Keratinocyte (primary cell): ENCODE measurements around the gene SEL1L3. TPM values are rescaled to one million over a fixed set of nuclear protein-coding genes. Genes with fewer than 3 reads are reported as not detected.

Experiments
- DNase-seq: peaks from one replicate; pipeline ENCODE4 v3.0.0-alpha.2; 2011; ENCODE audit warnings: low read depth, missing footprints, low spot score
- FAIRE-seq: peaks from 2 replicates; lab custom pipeline; 2011; peaks lifted over from hg19 to GRCh38; lab: Jason Lieb, UNC
- H2AFZ ChIP-seq: 2 replicates; pipeline ENCODE4 v1.6.0; 2012; ENCODE audit warnings: low read length, control low read depth, inconsistent platforms; ENCODE audit not compliant: control insufficient read depth
- H3K27ac ChIP-seq: 2 replicates; pipeline ENCODE4 v1.5.1; 2011; ENCODE audit warnings: low read length; ENCODE audit not compliant: control insufficient read depth, insufficient read depth
- H3K27me3 ChIP-seq: 3 replicates; pipeline ENCODE4 v1.6.0; 2011; ENCODE audit warnings: low read length; ENCODE audit not compliant: control insufficient read depth, insufficient read depth; ENCODE audit errors: extremely low read depth
- H3K36me3 ChIP-seq, 2 experiments: 2 replicates in 1 of 2; 3 replicates in 1 of 2; pipeline ENCODE4 v1.5.1; 2011; ENCODE audit warnings: low read length in 2 of 2, mild to moderate bottlenecking in 1 of 2; ENCODE audit not compliant: control insufficient read depth in 2 of 2, insufficient read depth in 2 of 2; ENCODE audit errors: extremely low read depth in 1 of 2
- H3K4me1 ChIP-seq: 3 replicates; pipeline ENCODE4 v1.5.1; 2011; ENCODE audit warnings: low read length; ENCODE audit not compliant: control insufficient read depth, insufficient read depth; ENCODE audit errors: extremely low read depth
- H3K4me2 ChIP-seq: 3 replicates; pipeline ENCODE4 v1.6.0; 2011; ENCODE audit warnings: low read depth, low read length; ENCODE audit not compliant: control insufficient read depth, insufficient read depth; ENCODE audit errors: extremely low read depth
- H3K4me3 ChIP-seq, 3 experiments: fragments of 200-600 bp in 1 of 3; sonication (generic) in 1 of 3; 2 replicates in 2 of 3; 3 replicates in 1 of 3; pipeline ENCODE4 v1.5.1; 2011 to 2016; ENCODE audit warnings: low read length in 3 of 3, mild to moderate bottlenecking in 3 of 3, control low read depth in 2 of 3, inconsistent platforms in 1 of 3, low read depth in 1 of 3, mixed read lengths in 1 of 3, mixed run types in 1 of 3, moderate library complexity in 1 of 3; ENCODE audit not compliant: control insufficient read depth in 2 of 3, insufficient read depth in 2 of 3; ENCODE audit errors: extremely low read depth in 1 of 3
- H3K79me2 ChIP-seq: 2 replicates; pipeline ENCODE4 v1.6.0; 2012; ENCODE audit warnings: low read length; ENCODE audit not compliant: control insufficient read depth, insufficient read depth
- H3K9ac ChIP-seq: 3 replicates; pipeline ENCODE4 v1.6.0; 2011; ENCODE audit warnings: low read length; ENCODE audit not compliant: control insufficient read depth, insufficient read depth; ENCODE audit errors: extremely low read depth
- H3K9me1 ChIP-seq: 3 replicates; pipeline ENCODE4 v1.6.0; 2011; ENCODE audit warnings: low read length; ENCODE audit not compliant: control insufficient read depth, insufficient read depth; ENCODE audit errors: extremely low read depth
- H3K9me3 ChIP-seq: 2 replicates; pipeline ENCODE4 v1.5.1; 2012; ENCODE audit warnings: low read depth, low read length; ENCODE audit not compliant: control insufficient read depth
- H4K20me1 ChIP-seq: 3 replicates; pipeline ENCODE4 v1.6.0; 2011; ENCODE audit warnings: low read length; ENCODE audit not compliant: control insufficient read depth, insufficient read depth; ENCODE audit errors: extremely low read depth
- EZH2 ChIP-seq: IDR thresholded peaks from one replicate; pipeline ENCODE4 v1.6.1; 2012; ENCODE audit warnings: inconsistent platforms, mild to moderate bottlenecking, low read length, moderate library complexity
- dilution Hi-C: fragments of 300-500 bp; cut with MboI; formaldehyde crosslinking; loops from one replicate; pipeline ENCODE4 v1.7.0; 2020; ENCODE audit warnings: low sequenced_read_pairs; ENCODE audit not compliant: extremely low pct_ligation_motif_present
- polyA plus RNA-seq, 5 experiments: library from polyadenylated mRNA; depleted of rRNA in 3 of 5; stranded (reverse) in 3 of 5; stranded (forward) in 1 of 5; unstranded in 1 of 5; fragments of >200 nt; gene quantifications; 1 replicate in 1 of 5; 2 replicates in 3 of 5; 3 replicates in 1 of 5; pipeline versions ENCODE4 v1.2.1 to v1.2.3, GENCODE V29; 2011 to 2012; ENCODE audit warnings: missing spikeins in 2 of 5, low read depth in 1 of 5, low replicate concordance in 1 of 5
- TF ChIP-seq, protein P1 (sequence below), 3 experiments: IDR thresholded peaks in 1 of 3; conservative IDR thresholded peaks in 1 of 3; optimal IDR thresholded peaks in 1 of 3; 2 replicates in 2 of 3; 3 replicates in 1 of 3; pipeline versions ENCODE3 to v1.5.1; 2011; ENCODE audit warnings: low read length in 3 of 3, mild to moderate bottlenecking in 3 of 3, moderate library complexity in 2 of 3, control low read depth in 1 of 3, inconsistent platforms in 1 of 3; ENCODE audit not compliant: insufficient read depth in 2 of 3; ENCODE audit errors: extremely low read depth in 1 of 3

SEL1L3 gene
- polyA plus RNA-seq, 1 donor (not counting 4 experiments of a cell fraction or from before 2014, with no cell fraction given) = 67.9 TPM

GRCh38 chr4:25776795-25777194 lies 86.0 kb downstream of the SEL1L3 start:
- Histone ChIP-seq H3K79me2 (no peaks in the 10 kb centered on the region), H3K9ac (no peak overlapping the region), H2AFZ (no peak overlapping the region), H3K36me3 (peaks cover under 1 to 4% of the 10 kb centered on the region in 2 experiments), H3K4me2 (no peak overlapping the region), H3K9me1 (no peaks in the 10 kb centered on the region), H3K4me3 (no peak overlapping the region), H3K27me3 (no peaks in the 10 kb centered on the region), H3K27ac (no peak overlapping the region), H3K4me1 (peaks cover 5% of the 10 kb centered on the region), H4K20me1 (no peaks in the 10 kb centered on the region), H3K9me3 (no peaks in the 10 kb centered on the region)
- dilution Hi-C loops = no loop called here
- FAIRE-seq (no peak), DNase-seq (no peak)
- TF ChIP-seq, protein P1, sequence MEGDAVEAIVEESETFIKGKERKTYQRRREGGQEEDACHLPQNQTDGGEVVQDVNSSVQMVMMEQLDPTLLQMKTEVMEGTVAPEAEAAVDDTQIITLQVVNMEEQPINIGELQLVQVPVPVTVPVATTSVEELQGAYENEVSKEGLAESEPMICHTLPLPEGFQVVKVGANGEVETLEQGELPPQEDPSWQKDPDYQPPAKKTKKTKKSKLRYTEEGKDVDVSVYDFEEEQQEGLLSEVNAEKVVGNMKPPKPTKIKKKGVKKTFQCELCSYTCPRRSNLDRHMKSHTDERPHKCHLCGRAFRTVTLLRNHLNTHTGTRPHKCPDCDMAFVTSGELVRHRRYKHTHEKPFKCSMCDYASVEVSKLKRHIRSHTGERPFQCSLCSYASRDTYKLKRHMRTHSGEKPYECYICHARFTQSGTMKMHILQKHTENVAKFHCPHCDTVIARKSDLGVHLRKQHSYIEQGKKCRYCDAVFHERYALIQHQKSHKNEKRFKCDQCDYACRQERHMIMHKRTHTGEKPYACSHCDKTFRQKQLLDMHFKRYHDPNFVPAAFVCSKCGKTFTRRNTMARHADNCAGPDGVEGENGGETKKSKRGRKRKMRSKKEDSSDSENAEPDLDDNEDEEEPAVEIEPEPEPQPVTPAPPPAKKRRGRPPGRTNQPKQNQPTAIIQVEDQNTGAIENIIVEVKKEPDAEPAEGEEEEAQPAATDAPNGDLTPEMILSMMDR (optimal IDR thresholded peaks at IDR 0.05 in 1 of 3, IDR thresholded peaks at IDR 0.05 in 1 of 3, conservative IDR thresholded peaks at IDR 0.05 in 1 of 3; ENCODE audit: extremely low read depth in 1 of 3, insufficient read depth in 2 of 3, low read length in 3 of 3) = no peak
- TF ChIP-seq EZH2 = no peak

DNA sequence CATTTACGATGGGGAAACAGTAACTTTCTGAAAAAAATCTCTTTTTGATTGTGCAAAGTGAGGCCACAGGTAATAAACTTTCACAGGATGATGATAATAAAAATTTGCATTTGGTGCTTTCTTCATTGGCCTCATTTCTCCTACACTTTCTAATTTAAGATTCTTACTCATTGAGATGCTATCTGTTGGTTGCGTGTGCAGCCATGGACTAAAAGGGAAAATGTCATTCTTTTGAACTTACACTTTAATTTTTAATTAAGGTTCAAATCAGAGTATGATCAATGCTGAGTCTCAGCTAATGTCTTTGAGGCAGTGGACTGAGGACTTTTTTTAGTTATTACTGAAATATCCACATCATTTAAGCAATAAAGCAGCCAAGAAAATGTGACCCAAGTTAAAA lies 87.6 kb downstream of the SEL1L3 start:
- Histone ChIP-seq H3K4me2 (no peak overlapping the region), H4K20me1 (no peaks in the 10 kb centered on the region), H3K79me2 (no peaks in the 10 kb centered on the region), H3K9me3 (no peaks in the 10 kb centered on the region), H3K4me3 (no peak overlapping the region), H3K27ac (no peak overlapping the region), H3K27me3 (no peaks in the 10 kb centered on the region), H3K4me1 (peaks cover 5% of the 10 kb centered on the region), H3K9ac (no peak overlapping the region), H3K36me3 (no peaks in the 10 kb centered on the region), H2AFZ (no peak overlapping the region), H3K9me1 (no peaks in the 10 kb centered on the region)
- dilution Hi-C loops = no loop called here
- no peak for TF ChIP-seq EZH2
- TF ChIP-seq, protein P1 (optimal IDR thresholded peaks at IDR 0.05 in 1 of 3, IDR thresholded peaks at IDR 0.05 in 1 of 3, conservative IDR thresholded peaks at IDR 0.05 in 1 of 3; ENCODE audit: extremely low read depth in 1 of 3, insufficient read depth in 2 of 3, low read length in 3 of 3) = no peak
- no peak for FAIRE-seq
- no peak for DNase-seq
